ENCODE measurements around the gene TMOD1. TPM values are rescaled to one million over a fixed set of nuclear protein-coding genes. Genes with fewer than 3 reads are reported as not detected.
"Not testable (repeated sequence)": the region's sequence is repeated elsewhere in the genome, so short reads cannot be mapped to it uniquely, and the experiment has no call there.

The TMOD1 gene
- total and polyA plus RNA-seq, 10 of the 15 experiments (the other 5 are each of a cell fraction or from before 2014, with no cell fraction given): 4.0 to 44.1 (median 15.4) TPM

DNA sequence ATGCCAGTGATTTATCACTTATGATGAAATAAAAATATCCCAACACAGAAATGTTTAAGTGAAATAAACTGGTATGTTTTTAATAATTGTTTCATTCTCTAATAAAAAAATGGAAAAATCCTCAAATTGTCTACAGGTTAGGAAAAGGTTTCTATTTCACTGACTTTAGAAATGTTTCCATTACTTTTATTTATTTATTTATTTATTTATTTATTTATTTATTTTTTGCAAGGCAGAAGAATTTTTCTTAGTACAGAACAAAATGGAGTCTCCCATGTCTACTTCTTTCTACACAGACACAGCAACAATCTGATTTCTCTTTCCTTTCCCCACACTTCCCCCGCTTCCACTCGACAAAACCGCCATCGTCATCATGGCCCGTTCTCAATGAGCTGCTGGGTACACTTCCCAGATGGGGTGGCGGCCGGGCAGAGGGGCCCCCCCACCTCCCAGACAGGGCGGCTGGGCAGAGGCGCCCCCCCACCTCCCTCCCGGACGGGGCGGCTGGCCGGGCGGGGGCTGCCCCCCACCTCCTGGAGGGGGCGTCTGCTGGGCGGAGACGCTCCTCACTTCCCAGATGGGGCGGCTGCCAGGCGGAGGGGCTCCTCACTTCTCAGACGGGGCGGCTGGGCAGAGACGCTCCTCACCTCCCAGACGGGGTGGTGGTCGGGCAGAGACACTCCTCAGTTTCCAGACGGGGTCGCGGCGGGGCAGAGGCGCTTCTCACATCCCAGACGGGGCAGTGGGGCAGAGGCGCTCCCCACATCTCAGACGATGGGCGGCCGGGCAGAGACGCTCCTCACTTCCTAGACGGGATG lies 3.7 kb upstream of the TMOD1 start:
- H3K36me3 ChIP-seq (ENCODE audit: control insufficient read depth in 2 of 2, insufficient read depth in 2 of 2, low read length in 1 of 2); H4K20me1 ChIP-seq (ENCODE audit: control insufficient read depth, insufficient read depth); H3K27ac ChIP-seq (ENCODE audit: control insufficient read depth, insufficient read depth); in situ Hi-C loops (cut with MboI); intact Hi-C loops (cut with micrococcal nuclease; ENCODE audit: unreplicated experiment); H3K4me3 ChIP-seq; FAIRE-seq; H3K9ac ChIP-seq (ENCODE audit: control insufficient read depth, insufficient read depth, low read length); DNase-seq (ENCODE audit: low read depth, low spot score); H3K4me2 ChIP-seq (ENCODE audit: control insufficient read depth, insufficient read depth); BruUV-seq (replicated peaks); H2AFZ ChIP-seq (ENCODE audit: control insufficient read depth, low read depth, low read length); H3K27me3 ChIP-seq (replicated peaks in 1 of 2; ENCODE audit: control insufficient read depth in 2 of 2, insufficient read depth in 2 of 2, low read length in 1 of 2); POLR2A ChIA-PET; ATAC-seq; H3K9me3 ChIP-seq (replicated peaks; ENCODE audit: control insufficient read depth, insufficient read depth, low read length): not testable (repeated sequence)
- WGBS (ENCODE audit: insufficient coverage, insufficient replicate concordance, low lambda C conversion rate, missing lambda C conversion rate): over 99% methylated on average over 26 of the region's 36 CpGs
- SMC1A ChIA-PET (ENCODE audit: uncharacterized antibody, unreplicated experiment): interaction anchor here (0.7 to 3.1 kb wide), 7 partner anchors 9 to 117 kb away, joined by 3 to 20 read pairs (median 5); no protein-coding TSS in a partner anchor
- Histone ChIP-seq H3K79me2 (ENCODE audit: control insufficient read depth, insufficient read depth, low read length) (peaks cover 10% of the 10 kb centered on the region), H3K4me1 (ENCODE audit: control insufficient read depth, insufficient read depth, low read length) (peaks cover 10% of the 10 kb centered on the region)
- CTCF ChIA-PET: interaction anchor here (0.5 to 3.6 kb wide), 7 partner anchors 8 to 641 kb away, joined by 3 to 36 read pairs (median 5); no protein-coding TSS in a partner anchor
- RAD21 ChIA-PET (ENCODE audit: unreplicated experiment): interaction anchor here (1.5 to 2.0 kb wide), 2 partner anchors 101 to 118 kb away, joined by 5 to 6 read pairs; no protein-coding TSS in a partner anchor

- WGBS (ENCODE audit: insufficient coverage, insufficient replicate concordance, low lambda C conversion rate, missing lambda C conversion rate): 67% methylated on average over 4 of the region's 5 CpGs
- CTCF ChIA-PET: interaction anchor here (6.4 to 8.9 kb wide), 2 partner anchors 28 to 99 kb away, joined by 135 to 247 read pairs; no protein-coding TSS in a partner anchor
- POLR2A ChIA-PET; H3K27ac ChIP-seq (ENCODE audit: control insufficient read depth, insufficient read depth); intact Hi-C loops (cut with micrococcal nuclease; ENCODE audit: unreplicated experiment); DNase-seq (ENCODE audit: low read depth, low spot score); H4K20me1 ChIP-seq (ENCODE audit: control insufficient read depth, insufficient read depth); H3K4me3 ChIP-seq; SMC1A ChIA-PET (ENCODE audit: uncharacterized antibody, unreplicated experiment); in situ Hi-C loops (cut with MboI); H3K36me3 ChIP-seq (ENCODE audit: control insufficient read depth in 2 of 2, insufficient read depth in 2 of 2, low read length in 1 of 2); H3K4me2 ChIP-seq (ENCODE audit: control insufficient read depth, insufficient read depth); H3K9me3 ChIP-seq (replicated peaks; ENCODE audit: control insufficient read depth, insufficient read depth, low read length); ATAC-seq; FAIRE-seq; H2AFZ ChIP-seq (ENCODE audit: control insufficient read depth, low read depth, low read length); BruUV-seq (replicated peaks); H3K9ac ChIP-seq (ENCODE audit: control insufficient read depth, insufficient read depth, low read length); H3K27me3 ChIP-seq (replicated peaks in 1 of 2; ENCODE audit: control insufficient read depth in 2 of 2, insufficient read depth in 2 of 2, low read length in 1 of 2): not testable (repeated sequence)
- Histone ChIP-seq H3K79me2 (ENCODE audit: control insufficient read depth, insufficient read depth, low read length) (peaks cover 21% of the 10 kb centered on the region), H3K4me1 (ENCODE audit: control insufficient read depth, insufficient read depth, low read length) (peaks cover 21% of the 10 kb centered on the region)
- RAD21 ChIA-PET (ENCODE audit: unreplicated experiment): interaction anchor here (6.0 kb wide), 1 partner anchor 99 kb away, joined by 106 read pairs; no protein-coding TSS in a partner anchor
Measured at GRCh38 chr9:97498846-97499245, 2.6 kb upstream of the TMOD1 start.
